Thyroid gland (tissue), 4 donors: ENCODE results near the gene SAG. TPM values are rescaled to one million over a fixed set of nuclear protein-coding genes. Genes with fewer than 3 reads are reported as not detected.

ENCODE experiments used
- DNase-seq, 2 donors: peaks; one replicate each; pipeline ENCODE4 v3.0.0-alpha.2; 2019
- H3K27ac ChIP-seq, 3 donors: fragments of 200-600 bp; sonication (generic); 1 replicate in 2 of 3; 2 replicates in 1 of 3; pipeline ENCODE4 v1.5.1; 2016 to 2019; ENCODE audit warnings: mild to moderate bottlenecking in 1 of 3, moderate library complexity in 1 of 3
- H3K27me3 ChIP-seq: fragments of 200-600 bp; sonication (generic); one replicate; pipeline ENCODE4 v1.5.1; 2019
- H3K36me3 ChIP-seq, 2 donors: fragments of 200-600 bp; sonication (generic); one replicate each; pipeline ENCODE4 v1.5.1; 2016 to 2019
- H3K4me1 ChIP-seq, 2 donors: fragments of 200-600 bp; sonication (generic); one replicate each; pipeline ENCODE4 v1.5.1; 2017 to 2019
- H3K4me3 ChIP-seq, 3 donors: fragments of 200-600 bp; sonication (generic); replicated peaks in 1 of 3; 1 replicate in 2 of 3; 2 replicates in 1 of 3; pipeline ENCODE4 v1.5.1; 2016; ENCODE audit warnings: mild to moderate bottlenecking in 1 of 3
- H3K9me3 ChIP-seq: fragments of 200-600 bp; sonication (generic); one replicate; pipeline ENCODE4 v1.5.1; 2017
- POLR2A ChIP-seq, 2 donors: fragments of 450-650 bp; IDR thresholded peaks; one replicate each; pipeline ENCODE4 v1.6.1; 2017; ENCODE audit warnings: antibody characterized with exemption in 2 of 2, mild to moderate bottlenecking in 2 of 2, moderate library complexity in 1 of 2
- WGBS, 2 donors: methylation state at CpG; one replicate each; pipeline ENCODE4 v1.1.5; 2017; 5-methylcytosine and 5-hydroxymethylcytosine counted together
- intact Hi-C: fragments of 100-400 bp; cut with DNase I; formaldehyde crosslinking; loops from one replicate; pipeline ENCODE4 v1.15.1; 2023
- total RNA-seq, 4 donors: library from RNA; depleted of rRNA; stranded (reverse); fragments of >200 nt; gene quantifications; one replicate each; pipeline ENCODE4 v1.2.3, GENCODE V29; 2016
- TF ChIP-seq, protein P1 (sequence below), 6 experiments: fragments of 200-600 bp in 3 of 6; fragments of 450-650 bp in 3 of 6; sonication (generic) in 3 of 6; IDR thresholded peaks; one replicate each; pipeline ENCODE4 v1.5.1; 2016 to 2019; ENCODE audit warnings: antibody characterized with exemption in 6 of 6, mild to moderate bottlenecking in 2 of 6, inconsistent platforms in 1 of 6, moderate library complexity in 1 of 6

The SAG gene
- total RNA-seq, 4 donors from 2014 or later: 0.21 TPM; not detected in 3

DNA sequence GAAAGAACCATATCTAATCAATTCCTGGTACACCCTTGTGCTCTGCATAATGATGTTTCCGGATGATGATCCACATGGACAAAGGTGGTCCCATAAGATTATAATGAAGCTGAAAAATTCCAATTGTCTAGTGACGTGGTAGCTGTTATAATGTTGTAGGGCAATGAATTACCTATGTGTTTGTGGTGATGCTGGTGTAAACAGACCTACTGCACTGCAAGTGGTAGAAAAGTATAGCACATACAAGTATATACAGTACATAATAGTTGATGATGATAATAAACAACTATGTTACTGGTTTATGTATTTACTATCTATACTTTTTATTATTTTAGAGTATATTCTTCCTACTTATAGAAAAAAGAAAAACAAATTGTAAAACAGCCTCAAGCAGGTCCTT is 55.1 kb downstream of the SAG start:
- H3K4me1 ChIP-seq: no peaks in the 10 kb centered on the region
- WGBS, 2 donors: 73 to 79% methylated on average over 2 of the region's 2 CpGs

DNA sequence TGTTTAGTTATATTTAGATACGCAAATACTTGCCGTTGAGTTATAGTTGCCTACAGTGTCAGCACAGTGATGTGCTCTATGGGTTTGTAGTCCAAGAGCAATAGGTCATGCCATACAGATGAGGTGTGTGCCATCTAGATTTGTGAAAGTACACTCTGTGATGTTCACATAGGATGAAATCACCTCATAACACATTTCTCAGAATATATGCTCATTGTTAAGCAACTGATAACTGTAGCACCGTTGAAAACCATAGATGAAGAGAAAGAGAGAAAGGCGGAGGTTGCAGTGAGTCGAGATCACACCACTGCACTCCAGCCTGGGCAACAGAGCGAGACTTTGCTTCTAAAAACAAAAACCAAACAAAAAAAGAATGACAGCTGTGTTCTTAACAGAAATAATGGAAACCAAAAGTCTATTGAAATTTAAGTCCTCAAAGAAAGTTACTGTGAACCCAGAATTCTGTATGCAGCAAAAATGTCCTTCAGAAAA is 56.2 kb downstream of the SAG start:
- Histone ChIP-seq H3K9me3 (no peaks in the 10 kb centered on the region), H3K4me1 (peaks cover 5 to 7% of the 10 kb centered on the region in 2 donors), H3K4me3 (no peak overlapping the region), H3K27ac (no peak overlapping the region), H3K27me3 (no peaks in the 10 kb centered on the region), H3K36me3 (no peaks in the 10 kb centered on the region)
- intact Hi-C loops: no loop called here
- 92 to 94% methylated on average over 6 of the region's 6 CpGs for WGBS, 2 donors
- no peak for DNase-seq
- TF ChIP-seq, protein P1, sequence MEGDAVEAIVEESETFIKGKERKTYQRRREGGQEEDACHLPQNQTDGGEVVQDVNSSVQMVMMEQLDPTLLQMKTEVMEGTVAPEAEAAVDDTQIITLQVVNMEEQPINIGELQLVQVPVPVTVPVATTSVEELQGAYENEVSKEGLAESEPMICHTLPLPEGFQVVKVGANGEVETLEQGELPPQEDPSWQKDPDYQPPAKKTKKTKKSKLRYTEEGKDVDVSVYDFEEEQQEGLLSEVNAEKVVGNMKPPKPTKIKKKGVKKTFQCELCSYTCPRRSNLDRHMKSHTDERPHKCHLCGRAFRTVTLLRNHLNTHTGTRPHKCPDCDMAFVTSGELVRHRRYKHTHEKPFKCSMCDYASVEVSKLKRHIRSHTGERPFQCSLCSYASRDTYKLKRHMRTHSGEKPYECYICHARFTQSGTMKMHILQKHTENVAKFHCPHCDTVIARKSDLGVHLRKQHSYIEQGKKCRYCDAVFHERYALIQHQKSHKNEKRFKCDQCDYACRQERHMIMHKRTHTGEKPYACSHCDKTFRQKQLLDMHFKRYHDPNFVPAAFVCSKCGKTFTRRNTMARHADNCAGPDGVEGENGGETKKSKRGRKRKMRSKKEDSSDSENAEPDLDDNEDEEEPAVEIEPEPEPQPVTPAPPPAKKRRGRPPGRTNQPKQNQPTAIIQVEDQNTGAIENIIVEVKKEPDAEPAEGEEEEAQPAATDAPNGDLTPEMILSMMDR (IDR thresholded peaks at IDR 0.05): no peak
- no peak for TF ChIP-seq POLR2A (IDR thresholded peaks at IDR 0.05)

More for the DNA sequence above, 55.1 kb downstream of the SAG start:
- TF ChIP-seq, protein P1 (IDR thresholded peaks at IDR 0.05): no peak
- no peak for TF ChIP-seq POLR2A (IDR thresholded peaks at IDR 0.05)
- H3K4me3 ChIP-seq: no peak overlapping the region
- no peak overlapping the region for H3K27ac ChIP-seq
- intact Hi-C loops: no loop called here
- H3K36me3 ChIP-seq: no peaks in the 10 kb centered on the region
- H3K27me3 ChIP-seq: no peaks in the 10 kb centered on the region
- no peaks in the 10 kb centered on the region for H3K9me3 ChIP-seq
- no peak for DNase-seq

DNA sequence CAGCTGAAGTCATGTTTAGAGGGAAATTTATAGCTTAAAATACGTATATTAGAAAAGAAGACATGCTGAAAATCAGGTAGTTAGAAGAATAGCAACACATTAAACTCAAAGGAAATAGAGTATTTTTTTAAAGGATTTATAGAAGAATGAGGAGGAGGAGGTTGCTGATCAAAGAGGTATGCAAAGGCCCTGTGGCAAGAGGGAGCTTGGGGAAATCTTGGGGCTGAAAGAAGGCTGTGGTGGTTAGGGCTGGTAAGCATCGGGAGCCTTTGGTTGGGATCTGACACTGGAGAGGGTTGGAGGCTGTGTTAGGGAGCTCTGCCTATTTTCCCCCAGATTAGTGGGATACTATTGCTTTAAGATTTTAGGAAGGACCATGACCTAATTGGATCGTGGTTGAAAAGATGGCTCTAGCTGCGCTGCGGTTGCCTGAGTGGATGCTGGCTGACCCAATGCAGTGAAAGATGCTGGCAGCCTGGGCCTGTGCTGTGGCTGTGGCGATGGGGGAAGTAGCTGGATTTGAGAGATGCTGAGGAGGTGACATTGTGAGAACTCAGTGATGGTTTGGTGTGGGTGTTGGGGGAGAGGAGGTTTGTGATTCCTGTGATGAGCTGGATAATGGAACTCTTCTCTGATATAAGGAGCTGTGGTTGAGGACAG is 58.4 kb downstream of the SAG start:
- Histone ChIP-seq H3K36me3 (no peaks in the 10 kb centered on the region), H3K4me1 (peaks cover 21 to 22% of the 10 kb centered on the region in 2 donors), H3K4me3 (no peak overlapping the region), H3K9me3 (no peaks in the 10 kb centered on the region), H3K27ac (no peak overlapping the region), H3K27me3 (no peaks in the 10 kb centered on the region)
- DNase-seq: no peak
- TF ChIP-seq, protein P1 (IDR thresholded peaks at IDR 0.05): no peak
- TF ChIP-seq POLR2A (IDR thresholded peaks at IDR 0.05): no peak
- intact Hi-C loops: no loop called here
- 92 to 95% methylated on average over 6 of the region's 6 CpGs for WGBS, 2 donors

DNA sequence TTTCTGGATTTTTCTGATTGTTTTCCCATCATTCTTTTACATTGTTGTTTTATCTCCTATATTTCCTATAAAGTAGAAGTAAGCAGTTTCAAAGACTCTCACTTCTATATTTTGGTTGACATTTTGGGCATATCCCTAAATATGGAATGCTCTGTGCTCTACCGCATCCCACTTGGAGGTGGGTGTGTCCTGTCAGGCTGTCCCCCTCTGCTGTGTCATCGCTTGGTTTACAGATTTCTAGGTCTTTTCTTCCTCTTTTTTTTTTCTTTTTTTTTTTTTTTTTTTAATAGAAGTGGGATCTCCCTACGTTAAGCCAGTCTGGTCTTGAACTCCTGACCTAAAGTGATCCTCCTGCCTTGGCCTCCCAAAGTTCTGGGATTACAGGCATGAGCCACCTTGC is 60.0 kb downstream of the SAG start:
- H3K4me3 ChIP-seq: no peak overlapping the region
- WGBS, 2 donors: 91 to 95% methylated on average over 3 of the region's 3 CpGs
- H3K4me1 ChIP-seq: peaks cover 21 to 32% of the 10 kb centered on the region in 2 donors
- H3K27ac ChIP-seq: no peak overlapping the region
- TF ChIP-seq, protein P1 (IDR thresholded peaks at IDR 0.05): no peak
- no peak for TF ChIP-seq POLR2A (IDR thresholded peaks at IDR 0.05)
- no peak for DNase-seq
- H3K27me3 ChIP-seq: no peaks in the 10 kb centered on the region
- intact Hi-C loops: no loop called here
- no peaks in the 10 kb centered on the region for H3K9me3 ChIP-seq
- no peaks in the 10 kb centered on the region for H3K36me3 ChIP-seq

DNA sequence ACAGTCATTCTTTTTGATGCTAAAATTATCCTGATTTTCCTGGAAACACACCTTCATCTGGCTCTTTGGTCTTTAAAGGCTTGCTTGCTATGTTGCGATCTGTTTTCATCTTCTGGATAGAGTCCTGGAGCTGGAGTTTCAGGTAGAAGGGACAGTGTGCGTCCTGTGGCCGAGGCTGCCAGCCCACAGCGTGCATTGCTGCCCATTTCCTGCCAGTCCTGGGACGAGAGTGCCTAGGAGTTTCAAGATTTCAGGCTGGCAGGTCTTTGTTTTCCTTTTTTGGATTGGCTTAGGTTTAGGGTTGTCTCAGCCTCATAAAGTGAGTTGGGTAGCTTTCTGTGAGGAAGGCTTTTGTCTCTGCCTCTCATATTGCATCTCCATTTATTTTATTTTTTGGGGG is 61.1 kb downstream of the SAG start:
- Histone ChIP-seq H3K27ac (peak overlapping the region in 2 of 3 donors; percentile 35 to 38), H3K4me3 (no peak overlapping the region), H3K36me3 (no peaks in the 10 kb centered on the region), H3K27me3 (no peaks in the 10 kb centered on the region), H3K4me1 (peaks cover 31 to 43% of the 10 kb centered on the region in 2 donors), H3K9me3 (no peaks in the 10 kb centered on the region)
- DNase-seq: peak in 1 of 2 donors; percentile 52
- WGBS, 2 donors: 56 to 67% methylated on average over 5 of the region's 5 CpGs
- intact Hi-C loops: no loop called here
- TF ChIP-seq, protein P1 (IDR thresholded peaks at IDR 0.05): no peak
- TF ChIP-seq POLR2A (IDR thresholded peaks at IDR 0.05): peak in 1 of 2 donors; percentile 29
